HPDE6-E6E7 (cell line): Measurements from ENCODE around the gene EPHA2.

Source experiments
- DNase-seq: peaks from one replicate; pipeline ENCODE4 v3.0.0; 2011; ENCODE audit warnings: missing footprints; ENCODE audit errors: extremely low spot score

The EPHA2 gene

GRCh38 chr1:16134906-16135305, 21.0 kb downstream of the EPHA2 start:
- DNase-seq: no peak

- no peak for DNase-seq
These were observed 21.6 kb downstream of the EPHA2 start for GRCh38 chr1:16134066-16134801.

GRCh38 chr1:16133007-16133961, 22.6 kb downstream of the EPHA2 start:
- no peak for DNase-seq

GRCh38 chr1:16132325-16132785, 23.5 kb downstream of the EPHA2 start:
- DNase-seq: no peak

GRCh38 chr1:16131636-16132324, 24.1 kb downstream of the EPHA2 start:
- no peak for DNase-seq

- DNase-seq: no peak
These were observed 25.0 kb downstream of the EPHA2 start for GRCh38 chr1:16130827-16131226.

- no peak for DNase-seq
These were observed 25.8 kb downstream of the EPHA2 start for GRCh38 chr1:16129921-16130543.

GRCh38 chr1:16129316-16129715, 26.6 kb downstream of the EPHA2 start:
- DNase-seq: no peak

- no peak for DNase-seq
These were observed 27.5 kb downstream of the EPHA2 start for GRCh38 chr1:16128338-16128741.

GRCh38 chr1:16127676-16128337, 28.1 kb downstream of the EPHA2 start:
- DNase-seq: no peak

GRCh38 chr1:16126743-16127515, 28.9 kb downstream of the EPHA2 start:
- no peak for DNase-seq

GRCh38 chr1:16126160-16126559, 29.7 kb downstream of the EPHA2 start:
- no peak for DNase-seq

- DNase-seq: no peak
These were observed 30.4 kb downstream of the EPHA2 start for GRCh38 chr1:16125483-16125882.

GRCh38 chr1:16125088-16125470, 30.8 kb downstream of the EPHA2 start:
- no peak for DNase-seq

- no peak for DNase-seq
These were observed 31.3 kb downstream of the EPHA2 start for GRCh38 chr1:16124377-16125087.

- DNase-seq: no peak
These were observed 33.0 kb downstream of the EPHA2 start for GRCh38 chr1:16122916-16123315.

- DNase-seq: no peak
These were observed 33.5 kb downstream of the EPHA2 start for GRCh38 chr1:16122350-16122881.

GRCh38 chr1:16120940-16121410, 34.9 kb downstream of the EPHA2 start:
- DNase-seq: no peak

GRCh38 chr1:16120407-16120806, 35.5 kb downstream of the EPHA2 start:
- no peak for DNase-seq
